HG02798 (cell line): Measurements from ENCODE around the gene KLHL29.

Source experiments
- ATAC-seq: cut with Tn5 transposase; IDR thresholded peaks from one replicate; pipeline ENCODE4 v1.9.1; 2021; ENCODE audit warnings: mild to moderate bottlenecking; ENCODE audit not compliant: unreplicated experiment, poor library complexity

KLHL29 gene

DNA sequence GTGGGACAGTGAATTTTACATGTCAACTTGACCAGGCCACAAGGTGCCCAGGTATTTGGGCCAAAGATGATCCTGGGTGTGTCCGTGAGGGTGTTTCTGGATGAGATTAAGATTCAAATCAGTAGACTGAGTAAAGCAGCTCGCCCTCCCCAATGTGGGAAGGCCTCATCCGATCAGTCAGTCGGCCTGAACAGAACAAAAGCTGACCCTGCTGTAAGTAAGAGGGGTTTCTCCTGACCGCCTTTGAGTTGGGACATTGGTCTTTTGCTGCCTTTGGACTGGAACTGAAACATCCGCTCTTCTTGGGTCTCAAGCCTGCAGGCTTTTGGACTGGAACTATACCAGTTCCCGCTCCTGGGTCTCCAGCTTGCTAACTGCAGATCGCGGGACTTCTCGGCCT is 233.3 kb downstream of the KLHL29 start:
- ATAC-seq: no peak

DNA sequence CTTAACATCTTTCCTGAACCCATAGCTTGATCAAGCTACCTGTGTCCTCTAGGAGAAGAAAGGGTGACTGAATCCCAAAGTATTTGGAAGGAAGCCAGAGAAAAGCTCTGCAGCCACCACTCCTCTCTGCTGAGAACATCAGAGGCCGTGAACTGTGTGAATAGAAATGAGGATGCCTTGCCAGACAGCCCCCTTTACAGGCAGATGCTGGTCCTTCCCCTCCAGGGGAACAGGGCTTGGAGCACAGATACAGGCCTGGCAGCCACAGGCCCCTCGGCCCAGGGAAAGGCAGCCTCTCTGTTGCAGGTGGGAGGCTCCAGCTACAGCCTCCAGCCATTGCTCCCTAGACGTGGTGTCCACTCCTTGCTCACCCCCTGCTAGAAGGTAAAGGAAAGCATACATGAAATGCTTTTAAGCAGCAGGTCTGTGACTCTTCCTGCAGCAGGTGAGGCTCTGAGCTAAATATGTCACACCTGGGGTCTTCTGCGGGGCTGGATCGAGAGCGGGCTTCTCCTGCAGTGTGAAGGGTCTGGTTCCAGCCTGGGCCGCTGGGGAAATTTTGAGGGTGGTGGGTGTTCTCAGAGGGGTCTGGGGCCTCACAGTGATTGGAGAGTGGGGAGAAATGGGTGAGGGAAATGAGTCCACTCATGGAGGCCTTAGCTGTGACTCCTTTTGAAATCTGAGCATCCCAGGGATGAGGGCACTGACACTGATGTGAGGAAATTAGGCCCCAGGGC is 234.0 kb downstream of the KLHL29 start:
- no peak for ATAC-seq

DNA sequence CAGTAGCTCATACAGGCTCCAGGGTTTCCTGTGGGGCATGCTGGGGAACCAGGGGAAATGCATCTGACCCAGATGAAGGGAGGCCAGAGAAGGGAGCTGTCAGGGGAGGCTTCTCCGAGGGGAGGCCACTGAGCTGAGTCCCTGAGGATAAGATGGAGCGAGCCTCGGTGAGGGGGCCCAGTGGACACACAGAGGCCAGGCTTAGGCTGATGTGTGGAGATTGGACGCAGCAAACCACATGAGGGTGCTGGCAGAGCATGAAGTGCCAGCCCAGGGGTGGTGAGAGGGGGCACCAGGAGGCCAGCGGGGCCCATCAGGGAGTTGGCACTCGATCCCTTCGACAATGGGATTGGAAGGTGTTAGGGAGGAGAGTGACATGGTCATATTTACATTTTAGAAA is 235.0 kb downstream of the KLHL29 start:
- no peak for ATAC-seq

DNA sequence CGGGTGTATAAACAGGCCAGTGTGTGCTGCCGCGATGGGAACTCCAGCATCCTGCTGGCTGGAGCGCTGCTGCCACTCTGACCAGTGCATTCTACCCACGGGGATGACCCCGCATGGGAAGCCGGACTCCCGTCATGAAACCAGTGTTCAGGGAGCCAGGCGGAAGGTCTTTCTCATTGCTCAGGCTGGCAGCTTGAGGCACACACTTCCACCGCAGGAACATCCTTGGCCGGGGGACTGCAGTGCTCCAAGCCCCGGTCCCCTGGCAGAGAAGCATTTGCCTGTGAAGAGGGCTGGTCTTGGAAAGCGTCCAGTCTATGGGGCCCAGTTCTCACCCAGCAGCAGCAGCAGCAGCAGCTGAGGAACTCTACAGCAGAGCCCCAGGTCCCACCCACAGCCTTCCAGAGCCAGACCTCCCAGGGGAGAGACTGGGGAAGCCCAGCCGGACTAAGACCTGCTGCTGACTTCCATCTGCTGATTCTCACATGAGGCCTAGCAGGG is 235.9 kb downstream of the KLHL29 start:
- ATAC-seq: no peak

DNA sequence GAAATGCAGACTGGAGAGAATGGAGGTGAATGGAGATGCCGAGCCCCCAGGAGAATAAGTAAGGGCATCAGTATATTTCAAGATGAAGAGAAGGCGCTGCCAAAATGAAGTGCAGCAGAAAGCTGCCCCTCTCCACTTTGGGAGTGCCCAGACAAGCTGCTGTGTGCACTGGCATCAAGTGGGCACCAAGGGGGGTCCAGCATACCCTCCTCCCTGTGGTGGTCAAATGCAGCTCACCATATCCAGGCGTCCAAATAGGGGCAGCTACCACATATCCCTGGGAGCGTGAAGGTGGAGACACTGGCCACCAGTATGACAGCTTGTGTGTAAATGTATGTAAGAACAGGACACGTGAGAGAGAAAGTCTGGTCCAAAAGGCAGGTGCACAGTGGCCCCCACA is 236.6 kb downstream of the KLHL29 start:
- ATAC-seq: no peak

DNA sequence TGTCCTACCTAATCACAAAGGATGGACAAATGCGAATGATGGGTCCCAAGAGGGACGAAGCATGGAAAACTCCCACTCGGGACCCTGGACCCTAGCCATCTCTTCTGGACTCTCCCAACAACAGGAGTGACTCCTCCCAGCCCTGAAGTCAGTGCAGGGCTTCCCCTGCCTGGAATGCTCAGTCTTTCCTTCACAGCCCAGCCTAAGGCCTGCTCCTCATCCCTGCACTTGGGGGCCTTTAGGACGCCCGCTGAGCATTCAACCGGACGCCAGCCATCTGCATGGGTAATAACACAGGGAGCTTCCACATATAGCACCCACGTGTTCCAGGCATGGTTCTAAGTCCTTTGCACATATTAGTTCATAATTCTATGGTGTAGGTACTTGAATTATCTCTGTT is 237.5 kb downstream of the KLHL29 start:
- ATAC-seq: no peak

DNA sequence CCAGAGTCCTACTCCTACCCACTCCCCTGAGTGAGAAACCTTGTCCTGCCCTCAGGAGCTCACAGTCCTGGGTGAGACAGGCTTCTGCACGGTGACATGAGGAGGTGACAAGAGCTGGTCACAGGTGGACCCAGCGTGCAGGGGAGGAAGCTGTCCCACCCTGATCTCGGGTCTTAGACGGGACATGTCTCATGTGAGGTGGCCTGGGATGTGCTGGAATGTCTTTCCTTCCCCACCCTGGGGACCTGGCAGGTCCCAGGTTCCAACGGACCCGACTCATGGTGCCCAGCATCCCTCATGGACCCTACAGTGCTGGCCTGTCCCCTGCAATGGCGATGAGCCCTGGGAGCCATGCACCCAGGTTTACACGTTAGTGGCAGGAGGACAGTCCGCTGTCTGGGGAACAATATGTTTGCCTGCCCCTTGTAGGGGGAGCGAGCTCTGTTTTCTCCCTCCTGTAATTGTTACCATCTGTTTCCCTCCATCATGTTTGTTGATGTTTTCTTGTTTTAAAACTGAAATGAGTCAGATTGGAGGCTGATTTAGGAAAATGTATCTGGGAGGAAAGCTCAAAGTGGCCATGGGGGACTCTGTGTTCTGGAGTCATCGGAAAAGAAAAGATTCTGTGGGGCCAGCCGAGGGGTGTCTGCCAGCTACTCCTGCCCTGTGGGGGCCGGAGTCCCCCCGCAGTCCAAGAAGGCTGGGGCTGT is 238.1 kb downstream of the KLHL29 start:
- no peak for ATAC-seq

DNA sequence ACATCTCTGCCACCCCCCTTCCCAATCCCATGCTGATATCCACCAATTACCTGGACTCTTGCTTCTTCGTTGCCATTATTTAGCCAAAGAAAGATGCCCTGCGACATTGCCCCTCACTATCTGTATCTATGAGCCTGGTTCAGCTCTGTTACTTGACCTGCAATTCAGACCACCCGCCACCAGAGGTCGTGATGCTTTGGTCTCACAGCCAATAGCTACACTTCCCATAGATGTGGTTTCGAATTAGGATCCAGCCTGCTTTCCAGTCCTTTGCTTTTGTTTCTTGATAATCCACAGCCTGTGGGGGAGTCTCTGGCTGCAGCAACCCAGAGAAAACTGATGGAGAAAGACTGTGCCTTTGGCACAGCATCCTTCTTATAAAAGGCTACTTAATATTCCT is 239.4 kb downstream of the KLHL29 start:
- no peak for ATAC-seq

DNA sequence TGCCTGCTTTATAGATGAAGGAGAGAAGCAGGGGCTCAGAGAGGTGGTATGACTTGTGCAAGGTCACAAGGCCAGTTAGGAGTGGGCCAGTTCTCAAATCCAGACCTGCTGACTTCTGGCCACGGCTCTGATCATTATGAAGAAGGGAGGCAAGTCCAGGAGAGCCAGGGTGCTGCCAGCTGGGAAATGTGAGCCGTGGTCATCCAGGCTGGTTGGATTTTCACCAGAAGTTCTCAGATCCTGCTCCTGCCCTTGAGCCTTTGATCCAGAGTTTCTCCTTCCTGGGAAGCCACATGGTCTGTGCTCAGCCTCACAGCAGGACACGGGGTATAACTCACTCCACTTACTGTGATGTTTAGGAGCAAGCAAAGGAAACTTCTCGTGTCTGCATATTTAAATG is 239.9 kb downstream of the KLHL29 start:
- no peak for ATAC-seq

DNA sequence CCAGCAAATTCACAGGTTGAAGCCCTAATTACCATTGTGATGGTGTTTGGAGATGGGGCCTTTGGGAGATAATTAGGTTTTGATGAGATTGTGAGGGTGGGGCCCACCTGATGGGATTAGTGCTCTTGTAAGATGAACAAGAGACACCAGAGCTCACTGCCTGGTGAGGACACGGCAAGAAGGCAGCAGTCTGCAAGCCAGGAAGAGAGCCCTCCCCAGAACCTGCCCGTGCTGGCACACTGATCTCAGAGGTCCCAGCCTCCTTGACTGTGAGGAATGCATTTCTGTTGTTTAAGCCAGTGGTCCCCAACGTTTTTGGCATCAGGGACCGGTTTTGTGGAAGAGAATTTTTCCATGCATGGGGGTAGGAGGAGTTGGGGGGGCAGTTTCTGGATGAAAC is 240.7 kb downstream of the KLHL29 start:
- no peak for ATAC-seq

DNA sequence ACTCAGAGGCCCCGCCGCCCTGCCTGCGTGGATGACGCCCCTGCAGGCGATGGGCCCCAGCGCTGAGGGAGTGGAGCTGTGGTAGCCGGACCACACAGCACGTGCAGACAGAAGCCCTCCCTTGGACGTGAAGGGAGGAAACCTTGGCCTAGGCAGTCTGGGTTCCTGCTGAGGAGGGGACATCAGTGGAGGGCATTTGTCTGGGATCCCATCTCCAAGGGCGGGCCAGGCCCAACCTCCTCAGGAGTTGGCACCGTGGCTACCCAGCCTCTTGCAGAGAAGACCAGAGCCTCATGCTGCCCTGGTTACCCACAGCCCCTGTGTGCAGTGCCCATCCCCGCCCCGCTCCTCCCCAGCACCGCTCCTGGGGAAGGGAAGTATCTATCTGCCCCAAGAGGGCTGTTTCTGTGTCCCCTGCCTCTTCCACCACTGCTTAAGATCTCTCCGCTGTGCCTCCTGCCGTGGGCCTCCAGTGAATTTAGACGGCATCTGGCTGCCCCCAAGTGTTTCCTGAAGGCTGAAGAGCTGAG is 241.8 kb downstream of the KLHL29 start:
- no peak for ATAC-seq

DNA sequence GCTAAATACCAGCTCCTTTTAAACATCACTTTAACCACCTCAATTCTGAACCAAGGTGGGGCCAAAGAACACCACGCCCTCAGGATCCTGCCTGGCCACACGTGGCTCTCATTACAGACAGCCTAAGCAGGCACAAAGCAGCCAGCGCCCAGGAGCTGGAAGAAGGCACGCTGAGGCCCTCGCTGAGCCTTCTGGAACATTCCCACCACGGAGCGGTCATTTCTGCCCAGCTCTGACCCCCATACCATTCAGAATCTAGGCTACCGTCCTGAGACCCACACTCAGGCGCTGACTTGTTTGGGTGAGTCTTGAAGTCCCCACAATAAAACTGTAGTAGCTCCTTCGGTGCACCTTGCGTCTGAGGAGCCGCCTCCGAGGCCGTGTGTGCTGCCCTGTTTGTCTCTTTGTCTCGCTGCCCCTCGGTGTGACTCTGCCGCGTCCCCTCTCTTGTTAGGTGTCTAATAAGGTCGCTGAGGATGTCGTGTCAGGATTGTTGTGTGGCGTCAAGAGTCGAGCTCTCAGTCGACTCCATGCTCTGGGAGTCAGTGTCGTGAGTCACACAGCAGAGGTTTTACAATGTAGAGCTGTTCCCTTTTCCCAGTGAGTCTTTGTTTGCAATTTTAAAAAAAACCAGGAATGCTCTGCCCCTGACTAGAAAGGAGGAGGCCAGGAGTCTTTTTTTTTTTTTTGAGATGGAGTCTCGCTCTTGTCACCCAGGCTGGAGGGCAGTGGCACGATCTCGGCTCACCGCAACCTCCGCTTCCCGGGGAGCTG is 242.4 kb downstream of the KLHL29 start:
- ATAC-seq: no peak

DNA sequence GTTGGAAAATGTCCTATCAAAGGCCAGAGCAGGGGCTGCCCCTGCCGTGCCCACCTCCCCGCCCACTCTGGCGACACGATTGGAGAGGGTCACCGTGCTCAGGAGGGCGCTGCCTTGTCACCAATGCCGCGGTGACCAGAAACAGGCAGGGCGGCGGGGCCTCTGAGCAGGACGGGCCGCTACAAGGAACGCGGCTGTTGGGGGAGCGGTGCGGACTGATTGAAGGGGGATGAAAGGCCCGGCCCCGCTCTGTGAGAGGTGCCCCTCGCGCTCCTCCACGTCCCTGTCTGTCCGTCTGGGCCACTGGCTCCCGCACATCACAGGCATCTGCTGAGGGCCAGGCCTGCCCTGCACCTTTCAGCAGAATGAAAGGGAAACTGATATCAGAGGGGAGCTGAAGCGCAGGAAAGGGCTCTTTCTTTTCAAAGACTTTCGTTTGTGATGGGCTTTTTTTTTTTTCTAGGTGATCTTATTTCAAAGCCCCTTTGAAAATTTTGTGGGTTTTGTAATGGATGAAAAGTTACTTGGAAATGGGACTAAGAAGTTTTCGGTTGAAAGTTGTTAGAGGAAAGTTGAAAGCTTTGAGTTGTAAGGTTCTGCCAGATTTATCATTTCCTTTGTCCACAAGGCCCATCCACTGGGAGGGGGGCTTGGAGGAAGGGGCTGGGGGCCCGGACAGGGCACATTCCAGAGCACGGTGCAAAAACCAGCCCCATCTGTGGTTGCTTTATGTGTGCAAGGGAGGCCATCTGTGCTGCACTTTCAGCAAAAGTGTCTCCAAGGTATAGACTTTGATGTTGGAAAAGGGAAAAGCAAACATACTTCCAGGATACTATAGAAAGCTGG is 244.2 kb downstream of the KLHL29 start:
- ATAC-seq: no peak

DNA sequence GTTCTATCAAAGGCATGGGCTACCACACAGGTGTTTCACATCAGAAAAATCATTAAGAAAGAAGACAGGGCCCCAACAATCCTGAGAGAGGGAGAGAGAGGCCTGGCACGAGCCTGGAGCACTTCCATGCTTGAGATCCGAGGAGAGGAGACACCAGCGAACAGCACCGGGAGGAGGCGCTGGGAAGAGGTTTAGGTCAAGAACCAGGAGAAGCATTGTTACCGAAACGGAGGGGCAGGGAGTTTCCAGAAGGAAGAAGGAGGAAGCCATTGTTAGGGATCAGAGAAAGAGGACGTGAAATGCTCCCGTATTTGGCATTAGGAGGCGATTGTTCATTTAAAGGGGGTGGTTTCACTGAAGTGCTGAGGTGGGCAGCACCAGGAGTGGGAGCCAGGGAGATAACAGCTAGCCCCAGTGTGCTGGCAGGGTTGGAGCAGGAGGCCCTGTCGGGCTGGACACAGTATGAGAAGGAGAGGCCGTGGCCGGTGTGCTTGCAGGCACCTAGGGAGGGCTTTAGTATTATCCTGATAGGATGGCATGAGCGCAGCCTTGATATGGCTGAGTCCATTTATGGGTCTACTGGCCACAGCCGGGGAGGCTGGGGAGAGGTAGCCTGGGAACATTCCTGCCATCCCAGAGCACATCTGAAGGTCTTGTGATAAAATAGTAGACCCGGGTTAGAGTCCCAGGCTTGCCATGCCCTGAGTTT is 244.9 kb downstream of the KLHL29 start:
- no peak for ATAC-seq

DNA sequence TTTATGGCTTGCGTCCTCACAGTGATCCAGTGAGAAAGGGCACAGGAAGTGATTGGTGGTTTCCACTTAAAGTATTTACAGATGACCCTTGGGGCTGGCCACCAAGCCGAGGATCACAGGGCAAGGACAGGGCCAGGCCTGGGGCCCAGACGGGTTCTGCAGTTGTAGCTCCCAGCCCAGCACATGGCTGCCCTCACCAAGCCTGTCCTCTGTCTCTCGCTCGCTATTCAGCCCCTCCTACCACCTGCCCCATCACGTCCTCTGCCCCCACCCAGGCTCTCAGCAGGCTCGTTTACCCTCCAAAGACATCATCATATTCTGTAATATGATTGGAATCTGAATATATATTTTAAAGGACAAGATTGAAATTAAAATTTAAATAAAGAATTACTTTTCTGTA is 246.0 kb downstream of the KLHL29 start:
- no peak for ATAC-seq

DNA sequence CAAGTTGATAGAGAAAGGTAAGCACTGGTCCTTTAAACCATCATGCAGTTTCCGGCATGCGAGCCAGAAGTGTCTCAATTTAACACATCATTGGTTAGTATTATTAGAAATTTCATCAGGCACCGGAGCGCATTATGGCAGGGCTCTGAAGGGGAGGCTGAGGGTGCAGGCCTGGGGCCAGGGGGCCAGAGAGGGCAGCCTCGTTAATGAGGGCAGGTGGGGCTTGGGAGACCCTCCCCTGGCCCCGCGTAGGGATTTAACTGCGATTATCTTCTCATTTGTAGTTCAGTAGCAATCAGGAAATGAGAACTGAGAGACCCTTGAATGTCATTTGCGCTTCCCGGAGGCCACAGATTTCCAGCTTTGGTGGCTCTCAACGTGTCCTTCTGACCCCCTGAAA is 246.4 kb downstream of the KLHL29 start:
- ATAC-seq: no peak

DNA sequence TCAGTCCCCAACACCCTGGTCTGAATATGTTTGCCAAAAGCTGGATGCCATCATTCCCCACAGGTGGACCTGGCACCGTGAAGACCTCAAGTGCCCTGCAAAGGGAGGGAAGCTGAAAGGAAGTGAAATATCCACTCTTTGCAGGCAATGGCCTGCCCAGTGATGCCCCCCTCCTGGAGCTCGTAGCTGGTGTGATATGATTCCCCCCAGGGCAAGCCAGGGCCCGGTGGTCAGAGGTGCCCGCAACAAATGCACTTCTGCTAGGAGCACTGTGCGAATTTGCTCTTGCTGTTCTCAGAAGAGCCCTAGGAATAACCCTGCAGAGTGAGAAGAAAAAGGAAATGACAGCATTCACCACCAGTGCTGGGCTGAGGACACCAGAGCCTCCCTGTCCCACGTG is 247.4 kb downstream of the KLHL29 start:
- no peak for ATAC-seq

DNA sequence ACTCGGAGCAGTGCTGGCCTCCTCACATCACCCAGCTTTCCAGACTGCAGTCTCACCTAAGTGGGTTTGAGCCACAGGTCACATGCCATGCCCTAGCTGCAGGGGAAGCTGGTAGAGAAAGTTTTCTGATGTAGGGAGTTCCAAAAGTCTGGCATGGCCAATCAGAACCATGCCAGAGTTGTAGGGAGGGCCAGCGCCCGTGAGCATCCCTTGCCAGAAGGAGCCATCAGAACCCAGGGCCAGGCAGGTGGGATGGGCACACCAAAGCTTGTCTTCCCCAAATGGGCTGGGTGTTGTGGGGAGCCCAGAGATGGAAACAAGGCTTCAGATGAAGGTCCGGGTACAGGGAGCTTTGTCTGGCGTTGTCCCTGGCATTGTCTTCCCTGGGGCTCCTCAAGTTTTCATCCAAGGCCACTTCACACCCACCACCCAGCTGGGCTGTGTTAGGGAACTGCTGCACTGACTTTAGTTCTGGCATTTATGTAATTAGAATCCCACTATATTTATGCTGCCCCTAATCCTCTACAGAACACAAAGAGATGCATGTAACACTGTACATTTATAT is 247.9 kb downstream of the KLHL29 start:
- ATAC-seq: no peak

DNA sequence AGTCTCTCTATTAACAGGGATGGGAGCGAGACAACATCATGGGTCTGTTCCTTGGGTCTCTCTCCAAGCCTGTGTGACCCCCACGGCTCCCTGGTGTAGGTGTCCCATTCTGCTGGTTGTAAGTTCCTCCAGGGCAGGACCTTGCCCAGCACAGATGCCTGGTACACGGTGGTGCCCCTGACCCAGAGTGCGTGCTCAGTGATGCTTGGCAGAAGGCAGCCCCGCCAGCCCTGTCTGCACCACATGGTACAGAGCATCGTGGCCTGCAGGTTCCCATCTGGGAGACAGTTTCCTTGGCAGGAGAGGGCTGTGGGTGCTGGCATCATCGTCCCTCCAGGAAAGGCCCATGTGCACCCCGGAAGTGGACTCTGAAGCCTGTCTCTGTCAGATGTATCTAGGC is 249.0 kb downstream of the KLHL29 start:
- ATAC-seq: no peak
